SK-N-SH treated with all-trans-retinoic acid at 6 μM for 48 hours (cell line): ENCODE measurements around the gene AGTRAP.

ENCODE experiments used
- ARNTL ChIP-seq: fragments of 450-650 bp; formaldehyde crosslinking; IDR thresholded peaks from 2 replicates; pipeline ENCODE4 v1.5.0; 2020; ENCODE audit warnings: low read depth, mild to moderate bottlenecking, moderate library complexity, borderline replicate concordance
- CSDC2 ChIP-seq: fragments of 250-450 bp; sonication (Bioruptor Pico); IDR thresholded peaks from 2 replicates; pipeline ENCODE4 v1.5.0; 2020; ENCODE audit warnings: mild to moderate bottlenecking, moderate library complexity
- ISL1 ChIP-seq: fragments of 250-450 bp; sonication (Bioruptor Pico); IDR thresholded peaks from 2 replicates; pipeline ENCODE4 v2.1.2; 2022; ENCODE audit warnings: mild to moderate bottlenecking, moderate library complexity
- PPARA ChIP-seq: fragments of 250-450 bp; sonication (Bioruptor Pico); IDR thresholded peaks from 2 replicates; pipeline ENCODE4 v1.5.0; 2020; ENCODE audit warnings: mild to moderate bottlenecking, borderline replicate concordance
- RARB ChIP-seq: fragments of 250-450 bp; sonication (Bioruptor Pico); IDR thresholded peaks from 2 replicates; pipeline ENCODE4 v1.8.0; 2021; ENCODE audit warnings: mild to moderate bottlenecking, moderate library complexity
- TCF4 ChIP-seq: fragments of 250-450 bp; sonication (Bioruptor Pico); IDR thresholded peaks from 2 replicates; pipeline ENCODE4 v1.8.0; 2021; ENCODE audit warnings: mild to moderate bottlenecking, moderate library complexity, borderline replicate concordance
- TOX ChIP-seq: fragments of 250-450 bp; sonication (Bioruptor Pico); IDR thresholded peaks from 2 replicates; pipeline ENCODE4 v1.8.0; 2021; ENCODE audit warnings: mild to moderate bottlenecking, moderate library complexity, borderline replicate concordance
- ZC3H10 ChIP-seq: fragments of 250-450 bp; sonication (Bioruptor Pico); IDR thresholded peaks from 2 replicates; pipeline ENCODE4 v1.5.1; 2021; ENCODE audit warnings: mild to moderate bottlenecking, moderate library complexity
- ZFP30 ChIP-seq: fragments of 450-650 bp; formaldehyde crosslinking; IDR thresholded peaks from 2 replicates; pipeline ENCODE4 v1.5.0; 2022; ENCODE audit warnings: mild to moderate bottlenecking, moderate library complexity
- ZNF565 ChIP-seq: fragments of 450-650 bp; formaldehyde crosslinking; conservative IDR thresholded peaks from 2 replicates; pipeline ENCODE4 v1.5.0; 2020; ENCODE audit warnings: low read depth, mild to moderate bottlenecking, moderate library complexity
- ZNF70 ChIP-seq: fragments of 450-650 bp; formaldehyde crosslinking; IDR thresholded peaks from 2 replicates; pipeline ENCODE4 v1.5.0; 2020; ENCODE audit warnings: mild to moderate bottlenecking, moderate library complexity
- ZNF8 ChIP-seq: fragments of 450-650 bp; formaldehyde crosslinking; IDR thresholded peaks from 2 replicates; pipeline ENCODE4 v1.5.0; 2020; ENCODE audit warnings: mild to moderate bottlenecking, moderate library complexity
- TF ChIP-seq, protein P1 (sequence below): fragments of 250-450 bp; sonication (Bioruptor Pico); IDR thresholded peaks from 2 replicates; pipeline ENCODE4 v1.5.1; 2020; ENCODE audit warnings: low read depth, mild to moderate bottlenecking, moderate library complexity
- TF ChIP-seq, protein P2 (sequence below): fragments of 250-450 bp; sonication (Bioruptor Pico); IDR thresholded peaks from 2 replicates; pipeline ENCODE4 v1.5.0; 2020; ENCODE audit warnings: mild to moderate bottlenecking, moderate library complexity

DNA sequence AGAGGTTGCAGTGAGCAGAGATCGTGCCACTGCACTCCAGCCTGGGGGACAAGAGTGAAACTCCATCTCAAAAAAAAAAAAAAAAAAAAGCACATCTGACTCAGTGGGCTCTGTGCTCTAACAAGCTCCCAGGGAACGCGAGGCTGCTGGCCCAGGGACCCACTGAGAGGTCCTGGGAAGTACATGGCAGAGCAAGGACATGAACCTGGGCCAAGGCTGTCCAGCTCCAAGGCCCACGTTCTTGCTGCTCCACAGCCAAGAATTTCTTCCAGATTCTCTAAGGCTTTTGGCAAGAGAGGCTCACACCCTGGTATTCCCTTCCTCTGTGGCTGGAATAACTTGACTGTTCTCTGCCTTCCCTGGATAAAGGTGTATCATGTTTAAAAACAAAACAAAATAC lies 15.4 kb upstream of the AGTRAP start:
- no peak for TF ChIP-seq ARNTL (CRISPR knock-in tag)
- no peak for TF ChIP-seq ZNF70
- TF ChIP-seq, protein P1, sequence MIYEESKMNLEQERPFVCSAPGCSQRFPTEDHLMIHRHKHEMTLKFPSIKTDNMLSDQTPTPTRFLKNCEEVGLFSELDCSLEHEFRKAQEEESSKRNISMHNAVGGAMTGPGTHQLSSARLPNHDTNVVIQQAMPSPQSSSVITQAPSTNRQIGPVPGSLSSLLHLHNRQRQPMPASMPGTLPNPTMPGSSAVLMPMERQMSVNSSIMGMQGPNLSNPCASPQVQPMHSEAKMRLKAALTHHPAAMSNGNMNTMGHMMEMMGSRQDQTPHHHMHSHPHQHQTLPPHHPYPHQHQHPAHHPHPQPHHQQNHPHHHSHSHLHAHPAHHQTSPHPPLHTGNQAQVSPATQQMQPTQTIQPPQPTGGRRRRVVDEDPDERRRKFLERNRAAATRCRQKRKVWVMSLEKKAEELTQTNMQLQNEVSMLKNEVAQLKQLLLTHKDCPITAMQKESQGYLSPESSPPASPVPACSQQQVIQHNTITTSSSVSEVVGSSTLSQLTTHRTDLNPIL, result no peak
- TF ChIP-seq ZNF565 (CRISPR knock-in tag), result no peak
- no peak for TF ChIP-seq PPARA (CRISPR knock-in tag)
- TF ChIP-seq CSDC2 (CRISPR knock-in tag), result no peak
- TF ChIP-seq, protein P2, sequence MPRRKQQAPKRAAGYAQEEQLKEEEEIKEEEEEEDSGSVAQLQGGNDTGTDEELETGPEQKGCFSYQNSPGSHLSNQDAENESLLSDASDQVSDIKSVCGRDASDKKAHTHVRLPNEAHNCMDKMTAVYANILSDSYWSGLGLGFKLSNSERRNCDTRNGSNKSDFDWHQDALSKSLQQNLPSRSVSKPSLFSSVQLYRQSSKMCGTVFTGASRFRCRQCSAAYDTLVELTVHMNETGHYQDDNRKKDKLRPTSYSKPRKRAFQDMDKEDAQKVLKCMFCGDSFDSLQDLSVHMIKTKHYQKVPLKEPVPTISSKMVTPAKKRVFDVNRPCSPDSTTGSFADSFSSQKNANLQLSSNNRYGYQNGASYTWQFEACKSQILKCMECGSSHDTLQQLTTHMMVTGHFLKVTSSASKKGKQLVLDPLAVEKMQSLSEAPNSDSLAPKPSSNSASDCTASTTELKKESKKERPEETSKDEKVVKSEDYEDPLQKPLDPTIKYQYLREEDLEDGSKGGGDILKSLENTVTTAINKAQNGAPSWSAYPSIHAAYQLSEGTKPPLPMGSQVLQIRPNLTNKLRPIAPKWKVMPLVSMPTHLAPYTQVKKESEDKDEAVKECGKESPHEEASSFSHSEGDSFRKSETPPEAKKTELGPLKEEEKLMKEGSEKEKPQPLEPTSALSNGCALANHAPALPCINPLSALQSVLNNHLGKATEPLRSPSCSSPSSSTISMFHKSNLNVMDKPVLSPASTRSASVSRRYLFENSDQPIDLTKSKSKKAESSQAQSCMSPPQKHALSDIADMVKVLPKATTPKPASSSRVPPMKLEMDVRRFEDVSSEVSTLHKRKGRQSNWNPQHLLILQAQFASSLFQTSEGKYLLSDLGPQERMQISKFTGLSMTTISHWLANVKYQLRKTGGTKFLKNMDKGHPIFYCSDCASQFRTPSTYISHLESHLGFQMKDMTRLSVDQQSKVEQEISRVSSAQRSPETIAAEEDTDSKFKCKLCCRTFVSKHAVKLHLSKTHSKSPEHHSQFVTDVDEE, result no peak
- no peak for TF ChIP-seq ZC3H10 (CRISPR knock-in tag)
- no peak for TF ChIP-seq TOX (CRISPR knock-in tag)
- TF ChIP-seq ISL1 (CRISPR knock-in tag), result no peak
- no peak for TF ChIP-seq TCF4 (CRISPR knock-in tag)
- no peak for TF ChIP-seq RARB (CRISPR knock-in tag)
- TF ChIP-seq ZFP30 (CRISPR knock-in tag), result no peak
- TF ChIP-seq ZNF8 (CRISPR knock-in tag), result no peak
